Keratinocyte (primary cell): ENCODE measurements around the gene CAMKMT. TPM values are rescaled to one million over a fixed set of nuclear protein-coding genes. Genes with fewer than 3 reads are reported as not detected.

Experiments
- DNase-seq: peaks from one replicate; pipeline ENCODE4 v3.0.0-alpha.2; 2011; ENCODE audit warnings: low read depth, missing footprints, low spot score
- FAIRE-seq: peaks from 2 replicates; lab custom pipeline; 2011; peaks lifted over from hg19 to GRCh38; lab: Jason Lieb, UNC
- H2AFZ ChIP-seq: 2 replicates; pipeline ENCODE4 v1.6.0; 2012; ENCODE audit warnings: low read length, control low read depth, inconsistent platforms; ENCODE audit not compliant: control insufficient read depth
- H3K27ac ChIP-seq: 2 replicates; pipeline ENCODE4 v1.5.1; 2011; ENCODE audit warnings: low read length; ENCODE audit not compliant: control insufficient read depth, insufficient read depth
- H3K27me3 ChIP-seq: 3 replicates; pipeline ENCODE4 v1.6.0; 2011; ENCODE audit warnings: low read length; ENCODE audit not compliant: control insufficient read depth, insufficient read depth; ENCODE audit errors: extremely low read depth
- H3K36me3 ChIP-seq, 2 experiments: 2 replicates in 1 of 2; 3 replicates in 1 of 2; pipeline ENCODE4 v1.5.1; 2011; ENCODE audit warnings: low read length in 2 of 2, mild to moderate bottlenecking in 1 of 2; ENCODE audit not compliant: control insufficient read depth in 2 of 2, insufficient read depth in 2 of 2; ENCODE audit errors: extremely low read depth in 1 of 2
- H3K4me1 ChIP-seq: 3 replicates; pipeline ENCODE4 v1.5.1; 2011; ENCODE audit warnings: low read length; ENCODE audit not compliant: control insufficient read depth, insufficient read depth; ENCODE audit errors: extremely low read depth
- H3K4me2 ChIP-seq: 3 replicates; pipeline ENCODE4 v1.6.0; 2011; ENCODE audit warnings: low read depth, low read length; ENCODE audit not compliant: control insufficient read depth, insufficient read depth; ENCODE audit errors: extremely low read depth
- H3K4me3 ChIP-seq, 3 experiments: fragments of 200-600 bp in 1 of 3; sonication (generic) in 1 of 3; 2 replicates in 2 of 3; 3 replicates in 1 of 3; pipeline ENCODE4 v1.5.1; 2011 to 2016; ENCODE audit warnings: low read length in 3 of 3, mild to moderate bottlenecking in 3 of 3, control low read depth in 2 of 3, inconsistent platforms in 1 of 3, low read depth in 1 of 3, mixed read lengths in 1 of 3, mixed run types in 1 of 3, moderate library complexity in 1 of 3; ENCODE audit not compliant: control insufficient read depth in 2 of 3, insufficient read depth in 2 of 3; ENCODE audit errors: extremely low read depth in 1 of 3
- H3K79me2 ChIP-seq: 2 replicates; pipeline ENCODE4 v1.6.0; 2012; ENCODE audit warnings: low read length; ENCODE audit not compliant: control insufficient read depth, insufficient read depth
- H3K9ac ChIP-seq: 3 replicates; pipeline ENCODE4 v1.6.0; 2011; ENCODE audit warnings: low read length; ENCODE audit not compliant: control insufficient read depth, insufficient read depth; ENCODE audit errors: extremely low read depth
- H3K9me1 ChIP-seq: 3 replicates; pipeline ENCODE4 v1.6.0; 2011; ENCODE audit warnings: low read length; ENCODE audit not compliant: control insufficient read depth, insufficient read depth; ENCODE audit errors: extremely low read depth
- H3K9me3 ChIP-seq: 2 replicates; pipeline ENCODE4 v1.5.1; 2012; ENCODE audit warnings: low read depth, low read length; ENCODE audit not compliant: control insufficient read depth
- H4K20me1 ChIP-seq: 3 replicates; pipeline ENCODE4 v1.6.0; 2011; ENCODE audit warnings: low read length; ENCODE audit not compliant: control insufficient read depth, insufficient read depth; ENCODE audit errors: extremely low read depth
- EZH2 ChIP-seq: IDR thresholded peaks from one replicate; pipeline ENCODE4 v1.6.1; 2012; ENCODE audit warnings: inconsistent platforms, mild to moderate bottlenecking, low read length, moderate library complexity
- dilution Hi-C: fragments of 300-500 bp; cut with MboI; formaldehyde crosslinking; loops from one replicate; pipeline ENCODE4 v1.7.0; 2020; ENCODE audit warnings: low sequenced_read_pairs; ENCODE audit not compliant: extremely low pct_ligation_motif_present
- polyA plus RNA-seq, 5 experiments: library from polyadenylated mRNA; depleted of rRNA in 3 of 5; stranded (reverse) in 3 of 5; stranded (forward) in 1 of 5; unstranded in 1 of 5; fragments of >200 nt; gene quantifications; 1 replicate in 1 of 5; 2 replicates in 3 of 5; 3 replicates in 1 of 5; pipeline versions ENCODE4 v1.2.1 to v1.2.3, GENCODE V29; 2011 to 2012; ENCODE audit warnings: missing spikeins in 2 of 5, low read depth in 1 of 5, low replicate concordance in 1 of 5
- TF ChIP-seq, protein P1 (sequence below), 3 experiments: IDR thresholded peaks in 1 of 3; conservative IDR thresholded peaks in 1 of 3; optimal IDR thresholded peaks in 1 of 3; 2 replicates in 2 of 3; 3 replicates in 1 of 3; pipeline versions ENCODE3 to v1.5.1; 2011; ENCODE audit warnings: low read length in 3 of 3, mild to moderate bottlenecking in 3 of 3, moderate library complexity in 2 of 3, control low read depth in 1 of 3, inconsistent platforms in 1 of 3; ENCODE audit not compliant: insufficient read depth in 2 of 3; ENCODE audit errors: extremely low read depth in 1 of 3

CAMKMT gene
- polyA plus RNA-seq, 1 donor (not counting 4 experiments of a cell fraction or from before 2014, with no cell fraction given), result 9.9 TPM

DNA sequence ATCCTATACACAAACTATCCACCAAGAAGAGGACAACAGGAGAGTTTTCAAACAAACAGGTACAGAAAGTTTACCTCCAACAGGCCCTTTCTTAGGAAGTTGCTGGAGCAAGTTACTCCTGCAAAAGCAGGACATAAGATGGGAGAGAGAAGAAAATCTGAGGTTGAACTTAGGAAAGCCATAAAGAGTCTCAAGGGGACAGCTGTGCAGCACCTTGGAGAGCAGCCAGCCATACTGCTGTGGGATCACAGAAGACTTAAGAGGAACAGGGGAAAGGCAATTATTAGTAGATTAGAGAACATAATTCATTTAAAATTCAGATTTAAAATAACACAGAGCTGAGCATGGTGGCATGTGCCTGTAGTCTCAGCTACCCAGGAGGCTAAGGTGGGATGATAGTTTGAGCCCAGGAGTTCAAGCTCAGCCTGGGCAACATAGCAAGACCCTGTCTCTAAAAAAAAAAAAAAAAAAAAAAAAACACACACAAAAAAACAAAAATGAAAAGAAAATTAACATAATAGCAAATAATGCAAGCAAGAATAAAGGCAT, 431.6 kb downstream of the CAMKMT start:
- Histone ChIP-seq H3K79me2 (no peaks in the 10 kb centered on the region), H3K27me3 (peaks cover 17% of the 10 kb centered on the region), H3K9me3 (no peaks in the 10 kb centered on the region), H3K4me1 (no peaks in the 10 kb centered on the region), H3K27ac (no peak overlapping the region), H3K9ac (no peak overlapping the region), H3K9me1 (no peaks in the 10 kb centered on the region), H3K4me3 (no peak overlapping the region), H3K36me3 (no peaks in the 10 kb centered on the region), H4K20me1 (no peaks in the 10 kb centered on the region), H3K4me2 (no peak overlapping the region), H2AFZ (no peak overlapping the region)
- FAIRE-seq, result no peak
- no peak for DNase-seq
- dilution Hi-C loops, result no loop called here
- TF ChIP-seq EZH2, result no peak
- TF ChIP-seq, protein P1, sequence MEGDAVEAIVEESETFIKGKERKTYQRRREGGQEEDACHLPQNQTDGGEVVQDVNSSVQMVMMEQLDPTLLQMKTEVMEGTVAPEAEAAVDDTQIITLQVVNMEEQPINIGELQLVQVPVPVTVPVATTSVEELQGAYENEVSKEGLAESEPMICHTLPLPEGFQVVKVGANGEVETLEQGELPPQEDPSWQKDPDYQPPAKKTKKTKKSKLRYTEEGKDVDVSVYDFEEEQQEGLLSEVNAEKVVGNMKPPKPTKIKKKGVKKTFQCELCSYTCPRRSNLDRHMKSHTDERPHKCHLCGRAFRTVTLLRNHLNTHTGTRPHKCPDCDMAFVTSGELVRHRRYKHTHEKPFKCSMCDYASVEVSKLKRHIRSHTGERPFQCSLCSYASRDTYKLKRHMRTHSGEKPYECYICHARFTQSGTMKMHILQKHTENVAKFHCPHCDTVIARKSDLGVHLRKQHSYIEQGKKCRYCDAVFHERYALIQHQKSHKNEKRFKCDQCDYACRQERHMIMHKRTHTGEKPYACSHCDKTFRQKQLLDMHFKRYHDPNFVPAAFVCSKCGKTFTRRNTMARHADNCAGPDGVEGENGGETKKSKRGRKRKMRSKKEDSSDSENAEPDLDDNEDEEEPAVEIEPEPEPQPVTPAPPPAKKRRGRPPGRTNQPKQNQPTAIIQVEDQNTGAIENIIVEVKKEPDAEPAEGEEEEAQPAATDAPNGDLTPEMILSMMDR (optimal IDR thresholded peaks at IDR 0.05 in 1 of 3, IDR thresholded peaks at IDR 0.05 in 1 of 3, conservative IDR thresholded peaks at IDR 0.05 in 1 of 3; ENCODE audit: extremely low read depth in 1 of 3, insufficient read depth in 2 of 3, low read length in 3 of 3), result no peak

DNA sequence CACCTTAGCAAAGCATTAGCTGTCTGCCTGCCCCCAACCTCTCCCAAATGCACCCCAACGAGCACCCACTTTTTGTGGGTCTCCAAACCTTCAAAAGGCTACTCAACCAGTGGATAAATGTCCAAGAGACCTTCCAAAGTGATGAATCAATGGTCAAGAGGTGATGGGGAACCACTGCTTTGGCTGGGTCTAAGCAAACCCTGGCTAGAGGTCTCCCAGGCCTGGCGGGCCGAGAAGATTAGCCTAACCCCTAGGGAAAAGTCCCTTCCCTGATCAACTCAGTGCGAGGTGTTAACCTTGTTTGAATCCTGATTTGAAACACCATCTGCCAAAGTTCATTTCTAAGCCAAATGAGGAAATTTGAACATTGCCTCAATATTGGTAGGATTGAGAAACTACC, 435.0 kb downstream of the CAMKMT start:
- dilution Hi-C loops, result no loop called here
- Histone ChIP-seq H3K4me1 (peaks cover 3% of the 10 kb centered on the region), H2AFZ (no peak overlapping the region), H3K79me2 (no peaks in the 10 kb centered on the region), H3K9me1 (no peaks in the 10 kb centered on the region), H3K9me3 (no peaks in the 10 kb centered on the region), H3K4me2 (no peak overlapping the region), H3K27ac (no peak overlapping the region), H3K9ac (no peak overlapping the region), H3K27me3 (peaks cover 38% of the 10 kb centered on the region), H4K20me1 (no peaks in the 10 kb centered on the region), H3K36me3 (no peaks in the 10 kb centered on the region), H3K4me3 (no peak overlapping the region)
- no peak for DNase-seq
- TF ChIP-seq EZH2, result no peak
- TF ChIP-seq, protein P1 (optimal IDR thresholded peaks at IDR 0.05 in 1 of 3, IDR thresholded peaks at IDR 0.05 in 1 of 3, conservative IDR thresholded peaks at IDR 0.05 in 1 of 3; ENCODE audit: extremely low read depth in 1 of 3, insufficient read depth in 2 of 3, low read length in 3 of 3), result no peak
- no peak for FAIRE-seq
